ENCODE data around the gene PLK3.

PLK3 gene

GRCh38 chr1:44798481-44799365 lies 1.5 kb upstream of the PLK3 start:
- Histone ChIP-seq H2AFZ (ENCODE audit: low read depth, low read length) (0 out of 2 replicates have a peak overlapping the region, but pooled peaks have one; percentile 30), H3K4me2 (ENCODE audit: low read length) (no peak overlapping the region), H3K9ac (ENCODE audit: low read length) (no peak overlapping the region), H3K36me3 (replicated peaks; ENCODE audit: low read depth, low read length) (peaks cover 28% of the 10 kb centered on the region), H3K27me3 (ENCODE audit: low read depth, low read length) (no peaks in the 10 kb centered on the region), H3K27ac (ENCODE audit: low read length) (no peak overlapping the region), H3K4me1 (ENCODE audit: low read length) (peaks cover 23% of the 10 kb centered on the region), H3K79me2 (ENCODE audit: low read length) (peaks cover 36% of the 10 kb centered on the region), H3K9me3 (ENCODE audit: insufficient read depth, low read length) (no peaks in the 10 kb centered on the region), H4K20me1 (ENCODE audit: insufficient read depth, low read length) (peaks cover 11% of the 10 kb centered on the region), H3K4me3 (ENCODE audit: low read length) (no peak overlapping the region)
- TF ChIP-seq CTCF (IDR thresholded peaks at IDR 0.05; ENCODE audit: low read depth, low read length) (no peak), EZH2phosphoT487 (IDR thresholded peaks at IDR 0.05; ENCODE audit: low read depth) (no peak)

- Histone ChIP-seq H3K36me3 (replicated peaks; ENCODE audit: low read depth, low read length) (peaks cover 51% of the 10 kb centered on the region), H3K27me3 (ENCODE audit: low read depth, low read length) (no peaks in the 10 kb centered on the region), H3K4me2 (ENCODE audit: low read length) (peak overlapping the region; percentile 97), H3K9me3 (ENCODE audit: insufficient read depth, low read length) (no peaks in the 10 kb centered on the region), H4K20me1 (ENCODE audit: insufficient read depth, low read length) (peaks cover 11% of the 10 kb centered on the region), H2AFZ (ENCODE audit: low read depth, low read length) (no peak overlapping the region), H3K4me1 (ENCODE audit: low read length) (peaks cover 46% of the 10 kb centered on the region), H3K9ac (ENCODE audit: low read length) (peak overlapping the region; percentile 95), H3K27ac (ENCODE audit: low read length) (peak overlapping the region; percentile 79), H3K79me2 (ENCODE audit: low read length) (peaks cover 58% of the 10 kb centered on the region), H3K4me3 (ENCODE audit: low read length) (peak overlapping the region; percentile 99)
- TF ChIP-seq CTCF (IDR thresholded peaks at IDR 0.05; ENCODE audit: low read depth, low read length): no peak
- TF ChIP-seq EZH2phosphoT487 (IDR thresholded peaks at IDR 0.05; ENCODE audit: low read depth): no peak
These were observed 1.5 kb downstream of the PLK3 start for GRCh38 chr1:44801491-44802305.

- Histone ChIP-seq H3K4me3 (ENCODE audit: low read length) (peak overlapping the region; percentile 99), H3K9me3 (ENCODE audit: insufficient read depth, low read length) (no peaks in the 10 kb centered on the region), H2AFZ (ENCODE audit: low read depth, low read length) (no peak overlapping the region), H3K36me3 (replicated peaks; ENCODE audit: low read depth, low read length) (peaks cover 59% of the 10 kb centered on the region), H4K20me1 (ENCODE audit: insufficient read depth, low read length) (peaks cover 11% of the 10 kb centered on the region), H3K27me3 (ENCODE audit: low read depth, low read length) (no peaks in the 10 kb centered on the region), H3K4me1 (ENCODE audit: low read length) (peaks cover 54% of the 10 kb centered on the region), H3K4me2 (ENCODE audit: low read length) (peak overlapping the region; percentile 97), H3K27ac (ENCODE audit: low read length) (peak overlapping the region; percentile 79), H3K9ac (ENCODE audit: low read length) (peak overlapping the region; percentile 95), H3K79me2 (ENCODE audit: low read length) (peaks cover 62% of the 10 kb centered on the region)
- no peak for TF ChIP-seq CTCF (IDR thresholded peaks at IDR 0.05; ENCODE audit: low read depth, low read length)
- no peak for TF ChIP-seq EZH2phosphoT487 (IDR thresholded peaks at IDR 0.05; ENCODE audit: low read depth)
These were observed 2.3 kb downstream of the PLK3 start for GRCh38 chr1:44802306-44803061.
